DMS153 treated with DMSO at 0.1 percent for 48 hours (cell line): Measurements from ENCODE around the gene DPP8.

Source experiments
- DNase-seq: peaks from one replicate; lab custom pipeline; 2025; ENCODE audit not compliant: unreplicated experiment; lab: John Stamatoyannopoulos, UW

Gene DPP8

DNA sequence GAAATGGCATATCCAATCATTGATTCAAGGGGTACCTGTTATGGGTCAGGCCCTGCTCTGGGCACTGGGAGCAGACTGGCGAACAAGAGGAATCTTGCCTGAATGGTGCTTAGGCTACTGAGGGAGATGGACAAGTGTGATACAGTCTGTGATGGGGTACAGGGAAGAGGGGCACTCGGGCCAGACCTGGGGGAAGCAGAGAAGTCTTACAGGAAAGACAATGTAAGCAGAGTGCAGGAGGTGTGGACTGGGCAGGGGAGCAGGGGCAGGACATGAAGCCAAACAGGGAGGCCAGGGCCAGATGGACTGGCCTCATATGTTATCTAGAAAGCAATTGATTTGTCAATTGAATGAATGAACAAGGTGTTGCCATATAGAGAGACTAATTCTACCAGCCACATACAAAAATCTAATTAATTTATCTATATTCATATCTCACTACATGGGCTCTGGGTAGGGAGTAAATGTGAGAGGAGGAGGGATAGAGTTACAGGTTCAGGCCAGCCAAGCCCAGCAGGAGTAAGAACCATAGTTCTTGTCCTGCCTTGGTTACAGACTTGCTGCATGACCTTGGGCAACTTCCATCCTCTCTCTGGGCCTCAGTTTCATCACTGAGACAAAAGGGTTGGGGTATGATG is 91.2 kb downstream of the DPP8 start:
- DNase-seq = no peak

DNA sequence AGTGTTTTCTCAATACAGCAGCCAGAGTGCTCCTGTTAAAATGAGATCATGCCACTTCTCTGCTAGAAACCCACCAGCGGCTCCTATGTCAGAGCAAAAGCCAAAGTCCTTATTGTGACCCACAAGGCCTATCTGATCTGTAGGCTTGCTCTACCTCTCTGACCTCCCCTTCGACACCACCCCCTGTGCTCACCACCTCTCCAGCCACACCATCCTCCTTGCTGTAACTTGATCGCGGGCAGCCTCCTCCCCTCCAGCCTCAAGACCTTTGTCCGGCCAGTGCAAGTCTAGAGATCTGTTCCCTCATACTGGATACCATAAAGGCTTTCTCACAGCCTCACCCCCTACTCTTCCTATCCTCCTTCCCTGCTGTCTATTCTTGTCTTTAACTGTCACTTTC is 92.8 kb downstream of the DPP8 start:
- no peak for DNase-seq

DNA sequence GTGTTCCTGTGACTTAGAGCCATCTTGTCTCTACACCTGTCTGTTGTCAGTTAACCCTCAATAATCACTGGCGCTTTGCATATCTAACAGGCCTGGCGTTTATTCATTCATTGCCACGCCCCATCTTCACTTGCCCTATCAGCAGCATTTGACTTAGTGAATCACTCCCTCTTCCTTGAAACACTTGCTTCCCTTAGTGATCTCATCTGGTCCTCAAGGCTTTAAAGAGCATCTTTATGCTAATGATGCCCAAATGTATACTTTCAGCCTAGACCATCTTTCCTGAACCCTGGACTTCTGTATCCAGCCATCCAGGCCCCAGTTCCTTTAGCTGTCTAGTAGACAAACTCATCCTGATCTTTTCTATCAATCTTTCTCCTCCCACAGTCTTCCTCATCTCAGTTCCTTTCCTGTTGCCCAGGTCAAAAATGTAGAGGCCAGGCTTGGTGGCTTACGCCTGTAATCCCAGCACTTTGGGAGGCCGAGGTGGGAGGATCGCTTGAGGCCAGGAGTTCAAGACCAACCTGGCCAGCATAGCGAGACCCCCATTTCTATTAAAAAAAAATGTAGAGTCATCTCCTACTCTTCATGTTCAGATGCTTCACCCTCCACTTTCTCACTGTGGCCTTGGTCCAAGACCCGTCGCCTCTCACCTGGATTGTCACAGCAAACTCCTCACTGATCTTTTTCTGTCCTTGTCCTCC is 93.4 kb downstream of the DPP8 start:
- DNase-seq = no peak

DNA sequence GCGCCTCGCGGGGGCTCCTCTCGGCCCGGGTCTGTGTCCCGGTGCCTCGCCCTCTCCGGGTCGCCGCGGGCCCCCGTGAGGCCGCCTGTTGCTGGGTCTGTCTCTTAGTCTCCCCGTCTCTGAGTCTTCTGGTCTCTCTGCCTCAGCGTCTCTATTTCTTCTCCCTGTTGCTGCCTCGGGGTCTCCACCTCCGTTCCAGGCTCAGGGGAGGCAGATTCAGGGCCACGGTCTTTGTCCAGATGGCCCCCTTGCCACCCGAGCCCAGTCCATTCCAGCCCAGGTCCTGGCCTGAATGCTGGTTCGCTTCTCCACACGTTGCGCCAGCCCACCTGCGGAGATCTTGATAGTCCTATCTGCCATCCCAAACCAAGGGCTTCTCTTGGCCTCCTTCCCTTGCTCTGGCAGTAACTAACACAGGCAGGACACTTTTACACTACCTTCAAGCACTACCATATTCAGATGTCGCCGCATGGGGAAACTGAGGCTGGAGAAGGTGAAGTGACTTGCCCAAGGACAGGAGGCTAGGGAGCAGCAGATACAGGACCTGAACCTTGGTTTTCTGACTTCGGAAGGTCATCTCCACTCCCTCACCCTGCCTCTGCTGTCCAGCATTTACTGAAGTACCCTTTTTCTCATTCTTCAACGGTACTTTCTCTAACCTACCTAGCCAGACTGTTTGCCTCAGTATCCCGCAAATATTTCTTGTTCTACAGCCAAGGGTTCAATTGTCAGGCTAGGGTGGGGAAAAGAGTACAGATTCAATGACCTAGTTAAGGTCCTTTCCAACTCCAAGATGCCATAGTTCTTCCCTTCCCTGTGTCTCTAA is 94.1 kb downstream of the DPP8 start:
- no peak for DNase-seq

DNA sequence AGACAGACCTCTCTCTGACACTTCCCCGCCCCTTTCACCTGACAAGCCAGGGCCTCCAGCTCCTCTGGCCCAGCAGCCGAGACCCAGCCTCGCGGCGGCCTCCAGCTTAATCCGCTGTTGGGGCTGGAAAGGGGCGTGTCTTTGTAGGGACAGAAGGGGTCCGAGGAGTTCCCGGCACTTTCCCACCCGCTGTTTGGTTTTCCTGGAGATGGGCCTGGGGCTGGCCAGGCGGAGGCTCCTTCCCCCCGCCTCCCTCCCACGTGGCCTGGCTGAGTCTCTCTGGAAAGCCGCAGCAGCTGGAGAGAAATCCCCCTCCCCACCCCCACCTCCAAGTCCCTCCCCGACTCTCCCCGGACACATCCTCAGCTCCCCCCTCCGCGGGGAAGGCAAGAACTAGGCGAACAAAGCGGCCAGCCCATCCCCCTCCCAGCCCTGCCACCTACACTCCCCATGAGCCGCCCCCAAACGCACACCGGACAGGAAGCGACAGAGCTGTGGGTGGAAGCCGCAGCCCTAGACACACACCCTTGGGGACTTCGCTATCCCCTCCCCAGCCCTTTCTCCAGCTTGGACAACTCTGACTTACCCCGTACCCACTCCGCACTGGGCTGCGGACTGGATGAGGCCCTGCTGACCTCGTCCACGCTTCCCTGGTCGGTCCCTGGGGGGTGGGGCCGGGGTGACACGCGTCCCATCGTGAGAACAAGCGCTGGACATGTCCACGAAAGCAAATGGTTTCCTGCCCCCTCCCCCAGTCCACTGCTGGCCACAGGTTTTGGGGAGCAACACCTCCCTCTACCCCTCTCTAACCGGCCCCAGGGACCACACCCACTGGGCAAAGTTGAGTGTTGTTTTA is 95.9 kb downstream of the DPP8 start:
- DNase-seq = no peak

DNA sequence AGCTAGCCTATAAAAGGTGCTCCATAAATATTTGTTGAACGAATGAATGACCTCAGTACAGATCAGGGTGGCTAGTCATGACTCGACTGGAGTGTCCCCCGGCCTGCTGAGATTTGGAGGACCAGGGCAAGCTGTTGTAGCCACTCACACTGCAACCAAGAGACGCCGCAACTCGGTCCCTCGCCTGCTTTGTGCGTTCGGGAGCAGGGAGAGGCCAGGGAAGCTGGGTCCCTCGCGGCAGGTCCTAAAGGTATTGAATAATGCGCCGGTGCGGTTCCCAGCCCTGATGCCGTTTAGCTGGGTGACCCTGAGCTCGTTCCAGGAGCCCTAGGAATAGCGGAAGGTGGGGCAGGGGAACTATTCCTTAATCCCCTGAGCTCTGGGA is 96.5 kb downstream of the DPP8 start:
- DNase-seq = no peak

DNA sequence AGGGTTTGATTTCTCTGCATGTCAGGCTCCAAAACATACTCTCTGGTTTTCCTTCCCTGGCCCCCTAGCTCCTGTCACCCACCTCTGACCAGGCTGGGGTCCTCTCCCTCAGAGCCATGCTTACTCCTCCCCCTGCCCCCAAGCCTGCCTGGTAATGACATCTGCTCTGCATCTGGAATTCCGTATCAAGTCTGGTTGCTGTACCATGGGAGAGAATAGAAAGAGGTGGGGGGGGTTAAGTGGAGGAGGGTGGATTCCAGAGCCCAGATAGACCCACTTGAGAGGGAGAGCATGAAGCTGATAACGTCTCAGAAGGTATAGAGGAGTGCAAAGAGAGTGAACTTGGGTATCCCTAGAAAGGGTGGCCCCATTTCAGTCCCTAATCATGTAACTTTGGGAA is 98.9 kb downstream of the DPP8 start:
- DNase-seq = no peak

DNA sequence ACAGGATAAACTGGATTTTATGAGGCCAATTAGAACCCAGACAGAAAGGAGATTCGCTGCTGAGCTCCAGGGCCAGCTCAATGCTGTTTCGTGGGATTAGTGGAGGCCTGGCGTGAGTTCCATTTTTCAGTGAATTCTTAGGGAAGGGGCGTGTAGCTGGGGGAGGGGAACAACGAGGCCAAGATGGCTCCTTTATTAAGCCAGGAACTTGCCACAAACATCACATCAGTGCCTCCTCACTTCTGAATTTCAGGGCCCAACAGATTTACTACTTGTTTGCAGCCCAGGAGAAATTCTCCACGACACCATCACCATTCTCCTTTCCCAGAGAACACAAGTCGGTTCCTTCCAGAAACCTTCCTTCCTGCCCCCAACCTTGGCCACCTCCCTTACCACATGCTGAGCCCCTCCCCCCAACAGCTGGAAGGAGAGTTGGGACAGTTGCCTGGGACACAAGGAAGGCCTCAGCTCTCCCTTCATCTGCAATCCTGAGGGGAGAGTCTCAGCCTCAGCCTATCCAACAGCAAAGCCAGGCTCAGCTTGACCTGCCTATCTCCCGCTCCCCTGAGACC is 100.6 kb downstream of the DPP8 start:
- DNase-seq = no peak

DNA sequence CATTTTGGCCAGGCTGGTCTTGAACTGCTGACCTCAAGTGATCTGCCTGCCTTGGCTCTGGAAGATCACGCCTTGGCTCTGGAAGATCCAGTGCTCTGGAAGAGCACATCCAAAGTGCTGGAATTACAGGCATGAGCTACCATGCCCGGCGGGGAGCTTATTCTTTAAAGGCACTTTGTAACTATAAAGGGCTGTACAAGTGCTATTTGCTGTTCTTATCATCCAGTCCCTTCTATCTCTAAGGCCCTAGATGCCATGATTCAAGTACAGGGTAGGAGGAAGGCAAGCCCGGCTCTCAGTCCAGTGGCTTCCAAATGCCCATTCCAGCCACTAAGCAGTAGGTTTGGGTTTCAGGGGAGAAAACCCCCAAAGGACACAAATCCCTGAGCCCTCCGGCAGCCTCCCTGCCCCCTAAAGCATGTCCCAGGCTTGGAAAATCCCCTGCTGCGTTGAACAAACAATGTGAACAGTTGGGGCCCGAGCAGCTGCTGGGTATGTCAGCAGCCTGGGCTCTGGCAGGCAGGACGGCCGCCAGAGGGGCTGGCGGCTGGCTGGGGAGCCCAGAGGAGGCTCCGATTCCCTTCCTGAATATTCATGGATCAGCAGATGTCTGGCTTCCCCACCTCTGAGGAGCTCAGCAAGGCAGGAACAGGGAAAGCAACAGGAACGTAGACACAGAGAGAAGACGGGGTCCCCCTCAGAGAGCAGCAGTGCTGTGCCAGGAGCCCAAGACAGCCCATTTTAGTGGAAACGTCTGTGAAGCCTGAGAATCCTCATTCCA is 102.5 kb downstream of the DPP8 start:
- DNase-seq = no peak

DNA sequence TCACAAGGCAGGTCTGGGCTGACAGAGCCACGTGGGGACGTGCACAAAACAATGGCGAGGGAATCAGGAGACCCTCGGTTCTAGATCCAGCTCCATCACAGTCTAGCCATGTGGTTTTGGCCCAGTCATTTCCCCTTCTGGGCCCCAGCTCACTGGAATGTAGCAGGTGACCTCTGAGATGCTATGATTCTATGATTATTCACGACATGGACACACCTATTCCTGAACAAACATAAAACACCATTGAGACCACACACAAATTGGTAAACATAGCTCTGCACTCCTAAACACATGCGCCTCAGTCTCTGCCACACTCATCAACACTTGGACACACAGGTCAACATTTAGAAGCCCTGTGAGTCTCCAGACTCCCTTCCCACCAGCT is 103.7 kb downstream of the DPP8 start:
- DNase-seq = no peak

DNA sequence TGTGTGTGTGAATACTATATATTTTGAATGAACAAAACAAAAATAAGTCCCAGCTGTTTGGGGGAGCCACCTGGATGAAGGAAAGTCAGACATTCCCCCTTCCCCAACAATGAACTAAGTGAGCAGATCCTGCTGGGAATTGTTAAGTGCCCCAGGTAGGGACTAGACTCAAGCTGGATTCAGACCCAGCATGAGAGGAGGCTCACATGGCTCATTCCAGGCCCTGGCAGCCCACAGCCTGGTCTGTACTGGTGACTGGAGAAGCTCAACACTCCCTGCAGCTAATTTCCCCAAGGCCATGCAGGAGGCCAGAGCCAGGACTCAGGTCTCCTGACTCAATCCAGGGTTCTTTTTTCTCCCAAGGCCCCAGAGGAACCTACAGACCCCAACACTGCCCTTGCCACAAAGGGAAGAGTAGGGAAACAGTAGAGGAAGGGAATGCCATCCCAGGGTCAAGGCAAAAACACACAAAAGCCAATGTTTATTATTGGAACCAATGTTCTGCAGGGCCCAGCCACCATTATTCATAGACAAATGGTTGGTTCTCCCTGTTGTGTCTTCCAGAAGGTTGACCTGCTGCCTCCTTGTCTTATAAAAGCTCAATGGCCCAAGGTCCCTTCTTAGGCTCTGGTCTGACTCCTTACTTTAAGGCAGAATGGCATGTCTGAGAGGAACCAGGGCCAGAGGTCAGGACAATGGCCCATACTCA is 104.3 kb downstream of the DPP8 start:
- no peak for DNase-seq

DNA sequence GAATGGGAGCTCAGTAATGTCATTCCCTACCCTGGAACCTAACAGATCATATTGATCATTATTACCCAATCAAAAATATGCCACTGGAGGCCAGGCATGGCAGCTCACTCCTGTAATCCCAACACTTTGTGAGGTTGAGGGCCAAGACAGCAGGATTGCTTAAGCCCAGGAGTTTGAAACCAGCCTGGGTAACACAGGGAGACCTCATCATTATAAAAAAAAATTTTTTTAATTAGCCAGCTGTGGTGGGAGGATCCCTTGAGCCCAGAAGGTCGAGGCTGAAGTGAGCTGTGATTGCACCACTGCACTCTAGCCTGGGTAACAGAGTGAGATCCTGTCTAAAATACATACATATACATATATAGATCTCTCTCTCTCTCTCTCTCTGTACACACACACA is 104.9 kb downstream of the DPP8 start:
- DNase-seq = no peak

DNA sequence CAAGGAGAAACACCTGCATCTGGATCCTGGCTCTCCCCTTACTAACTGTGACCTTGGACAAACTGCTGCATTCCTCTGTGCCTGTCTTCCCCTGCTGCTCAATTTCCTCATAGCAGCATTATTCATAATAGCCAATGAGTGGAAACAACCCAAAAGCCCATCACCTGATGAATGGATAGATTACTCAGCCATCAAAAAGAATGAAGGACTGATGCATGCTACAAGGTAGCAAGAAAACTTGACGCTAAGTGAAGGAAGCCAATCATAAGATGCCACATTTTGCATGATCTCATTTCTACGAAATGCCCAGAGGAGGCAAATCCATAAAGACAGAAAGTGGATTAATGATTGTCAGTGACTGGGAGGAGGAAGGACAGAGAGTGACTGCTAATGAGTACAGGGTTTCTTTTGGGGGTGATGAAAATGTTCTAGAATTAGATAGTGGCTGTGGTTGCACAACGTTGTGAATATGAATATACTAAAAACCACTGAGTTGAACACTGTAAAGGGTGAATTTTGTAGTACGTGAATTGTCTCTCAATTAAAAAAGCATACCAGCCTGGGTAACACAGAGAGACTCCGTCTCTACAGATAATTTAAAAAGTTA is 105.9 kb downstream of the DPP8 start:
- no peak for DNase-seq

DNA sequence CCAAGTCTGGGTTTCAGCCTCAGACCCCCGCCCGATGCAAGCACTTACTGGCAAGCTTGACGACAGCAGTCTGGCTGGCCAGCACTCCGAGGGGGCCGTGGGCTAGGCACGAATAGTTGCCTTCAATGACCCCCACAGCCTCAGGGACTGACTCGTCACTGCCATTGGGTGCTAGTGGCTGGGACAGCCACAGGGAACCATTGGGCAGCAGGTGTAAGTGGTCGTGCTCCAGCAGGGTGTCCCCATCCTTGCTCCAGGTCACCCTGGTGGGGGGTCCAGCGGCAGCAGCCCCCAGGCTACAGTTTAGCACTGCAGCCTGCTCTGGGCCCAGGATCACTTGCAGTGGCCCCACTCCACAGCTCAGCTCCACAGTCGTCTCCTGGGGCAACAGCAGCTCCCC is 106.5 kb downstream of the DPP8 start:
- no peak for DNase-seq

DNA sequence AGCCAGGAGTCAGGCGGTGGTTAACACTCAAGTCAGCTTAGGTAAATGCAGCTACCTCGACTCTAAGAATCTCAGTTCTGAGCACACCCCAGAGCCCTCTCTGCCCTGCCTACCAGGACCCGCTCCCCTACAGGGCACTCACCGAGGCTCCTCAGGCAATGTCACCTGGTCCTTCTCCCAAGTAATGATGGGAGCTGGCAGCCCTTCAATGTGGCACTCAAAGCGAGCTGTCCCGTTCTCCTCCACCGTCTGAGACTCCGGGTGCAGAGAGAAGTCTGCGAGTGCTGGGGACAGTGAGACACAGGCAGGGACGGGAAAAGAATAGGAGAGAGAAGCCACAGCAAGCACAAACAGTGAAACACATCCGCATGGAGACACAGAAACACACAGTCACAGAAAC is 107.5 kb downstream of the DPP8 start:
- no peak for DNase-seq

DNA sequence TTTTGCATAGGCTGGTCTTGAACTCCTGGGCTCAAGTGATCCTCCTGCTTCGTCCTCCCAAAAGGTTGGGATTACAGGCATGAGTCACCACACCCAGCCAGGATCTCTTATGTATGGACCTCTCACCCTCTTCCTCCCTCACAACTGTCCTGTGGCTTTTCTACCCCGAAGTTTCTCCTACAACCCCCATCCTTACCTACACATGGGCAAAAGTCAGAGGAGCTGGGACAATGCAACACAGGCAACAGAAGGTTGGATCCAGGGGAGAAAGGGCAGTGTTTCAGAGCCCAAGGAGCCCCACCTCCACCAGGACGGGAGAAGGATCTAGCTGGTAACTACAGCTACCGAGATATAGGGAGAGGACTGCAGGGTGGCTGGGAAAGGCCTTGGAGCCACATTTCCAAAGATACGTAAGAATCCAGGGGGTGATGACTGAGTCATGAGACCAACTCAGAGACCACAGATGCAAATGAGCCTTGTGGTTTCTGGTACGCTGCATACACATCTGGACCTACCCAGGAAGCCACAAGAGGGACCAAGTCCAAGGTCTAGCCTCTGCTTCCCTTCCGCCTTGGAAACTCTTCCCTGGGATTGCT is 108.4 kb downstream of the DPP8 start:
- DNase-seq = no peak

DNA sequence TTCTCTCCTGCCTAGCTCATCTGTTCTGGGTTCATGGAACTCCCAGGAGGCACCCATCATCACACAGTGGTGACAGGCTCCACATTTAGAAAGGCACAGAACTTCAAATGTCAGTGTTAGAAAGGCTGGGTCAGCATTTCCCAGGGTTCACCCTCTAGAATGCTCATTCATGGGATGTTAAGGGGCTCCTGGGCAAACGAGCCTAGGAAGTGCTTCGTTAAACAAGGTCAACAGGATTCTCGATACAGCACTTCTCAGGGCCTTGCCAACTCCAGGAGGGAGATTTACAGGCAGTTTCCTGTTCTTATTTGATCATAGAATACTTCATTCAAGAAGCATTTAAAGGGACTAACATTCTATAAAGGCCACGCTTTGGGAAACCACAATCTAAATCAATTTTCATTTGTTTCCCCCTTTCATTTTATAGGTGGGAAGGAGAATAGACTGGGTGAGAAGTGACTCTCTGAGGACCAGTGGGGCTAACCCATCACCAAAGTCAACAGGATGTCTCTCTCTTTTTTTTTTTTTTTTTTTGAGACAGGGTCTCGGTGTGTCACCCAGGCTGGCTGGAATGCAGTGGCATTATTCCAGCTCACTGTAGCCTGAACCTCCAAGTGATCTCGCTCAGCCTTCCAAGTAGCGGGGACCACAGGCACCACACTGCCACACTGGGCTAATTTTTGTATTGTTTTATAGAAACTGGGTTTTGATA is 109.0 kb downstream of the DPP8 start:
- no peak for DNase-seq

DNA sequence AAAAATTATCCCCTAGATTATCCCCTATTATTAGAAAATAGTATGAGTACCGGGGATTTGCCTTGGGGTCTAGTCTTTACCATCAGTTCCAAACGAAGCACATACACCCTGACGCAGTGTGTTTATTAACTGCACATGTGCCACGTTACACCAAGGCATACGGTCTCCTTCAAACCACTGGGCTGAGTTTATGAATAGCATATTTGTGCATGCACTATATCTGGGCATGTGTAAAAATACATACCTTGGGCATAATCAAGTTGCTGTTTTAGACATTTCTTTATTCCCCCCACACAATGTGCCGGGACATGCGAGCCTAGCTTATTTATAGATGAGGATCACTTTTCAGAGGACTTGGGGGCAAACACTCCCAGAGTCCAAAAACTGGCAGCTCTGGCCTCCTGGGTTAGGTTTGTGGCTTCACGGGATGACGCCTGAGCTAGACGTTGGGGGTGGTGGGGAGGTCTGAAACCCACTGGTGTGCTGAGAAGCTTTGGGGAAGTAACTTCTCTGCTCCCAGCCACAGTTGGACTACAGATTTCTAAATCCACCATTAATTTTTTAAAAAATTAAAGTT is 111.0 kb downstream of the DPP8 start:
- DNase-seq = no peak
